ENCODE measurements around the gene P2RX4.
"Not testable (repeated sequence)": the region's sequence is repeated elsewhere in the genome, so short reads cannot be mapped to it uniquely, and the experiment has no call there.

P2RX4 gene, protein sequence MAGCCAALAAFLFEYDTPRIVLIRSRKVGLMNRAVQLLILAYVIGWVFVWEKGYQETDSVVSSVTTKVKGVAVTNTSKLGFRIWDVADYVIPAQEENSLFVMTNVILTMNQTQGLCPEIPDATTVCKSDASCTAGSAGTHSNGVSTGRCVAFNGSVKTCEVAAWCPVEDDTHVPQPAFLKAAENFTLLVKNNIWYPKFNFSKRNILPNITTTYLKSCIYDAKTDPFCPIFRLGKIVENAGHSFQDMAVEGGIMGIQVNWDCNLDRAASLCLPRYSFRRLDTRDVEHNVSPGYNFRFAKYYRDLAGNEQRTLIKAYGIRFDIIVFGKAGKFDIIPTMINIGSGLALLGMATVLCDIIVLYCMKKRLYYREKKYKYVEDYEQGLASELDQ

DNA sequence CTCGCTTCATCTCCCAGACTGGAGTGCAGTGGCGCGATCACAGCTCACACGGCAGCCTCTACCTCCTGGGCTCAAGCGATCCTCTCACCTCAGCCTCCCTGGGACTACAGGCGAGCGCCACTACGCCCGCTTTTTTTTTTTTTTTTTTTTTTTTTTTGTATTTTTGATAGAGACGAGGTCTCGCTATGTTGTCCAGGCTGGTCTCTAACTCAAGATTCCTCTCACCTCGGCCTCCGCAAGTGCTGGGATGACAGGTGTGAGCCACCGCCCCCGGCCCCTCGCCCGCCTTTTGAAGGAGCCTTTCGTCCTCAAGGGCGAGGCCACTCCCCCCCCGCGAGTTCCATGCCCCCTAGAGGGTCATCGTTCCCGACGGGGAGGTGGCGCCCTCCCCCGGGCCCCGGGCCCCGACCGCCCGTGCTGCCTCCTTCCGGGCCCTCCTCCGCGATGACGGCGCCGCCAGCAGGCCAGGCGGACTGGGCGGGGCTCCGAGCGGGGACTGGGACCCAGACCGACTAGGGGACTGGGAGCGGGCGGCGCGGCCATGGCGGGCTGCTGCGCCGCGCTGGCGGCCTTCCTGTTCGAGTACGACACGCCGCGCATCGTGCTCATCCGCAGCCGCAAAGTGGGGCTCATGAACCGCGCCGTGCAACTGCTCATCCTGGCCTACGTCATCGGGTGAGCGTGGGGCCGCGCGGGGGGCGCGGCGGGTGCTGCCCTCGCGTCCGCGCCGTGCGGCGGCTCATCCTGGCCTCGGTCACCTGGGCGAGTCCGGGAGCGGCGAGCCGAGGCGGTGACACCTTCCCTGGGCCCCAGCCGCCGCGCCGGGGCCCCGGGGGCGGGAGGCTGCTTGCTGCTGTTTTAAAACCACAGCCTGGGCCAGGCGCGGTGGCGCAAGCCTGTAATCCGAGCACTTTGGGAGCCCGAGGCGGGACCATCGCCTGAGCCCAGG lies at the start of gene P2RX4:
Gene P2RX4 (plus strand): TSS at position 506 of the 949 bp plus-strand sequence. CDS start 36 bp downstream, at position 542.
- DNase-seq = peak; percentile 82

DNA sequence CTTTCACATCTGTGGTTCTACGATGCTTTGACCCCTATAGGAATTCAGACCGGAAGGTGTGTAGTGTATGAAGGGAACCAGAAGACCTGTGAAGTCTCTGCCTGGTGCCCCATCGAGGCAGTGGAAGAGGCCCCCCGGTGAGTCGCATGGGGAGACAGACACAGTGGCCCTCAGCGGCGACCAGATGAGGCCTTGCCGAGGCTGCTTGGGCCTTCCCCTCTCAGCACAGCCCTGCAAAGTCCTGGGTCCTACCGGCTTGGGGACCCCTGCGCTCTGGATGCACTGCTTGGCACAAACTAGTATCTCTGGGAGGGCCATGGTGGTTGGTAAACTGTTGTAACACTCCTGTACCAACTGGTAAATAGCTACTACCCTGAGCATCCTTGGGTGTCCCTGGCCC lies 47.5 kb upstream of the P2RX4 start:
- no peak for DNase-seq

DNA sequence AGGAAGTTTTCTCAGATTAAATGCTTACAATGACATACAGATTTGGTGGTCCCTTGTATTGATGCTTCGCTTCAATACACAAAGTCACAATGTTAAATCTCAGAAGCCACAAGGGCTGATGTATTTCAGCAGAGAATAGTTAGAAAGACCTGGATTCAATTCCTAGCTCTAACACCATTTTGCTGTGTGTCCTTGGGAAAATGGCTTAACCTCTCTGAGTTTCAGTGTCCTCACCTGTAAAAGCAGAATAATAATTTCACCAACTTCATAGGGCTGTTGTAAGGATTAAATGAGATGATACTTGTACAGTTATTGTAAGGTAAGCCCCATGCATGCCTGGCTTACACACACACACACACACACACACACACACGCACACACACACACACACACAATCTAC lies 46.9 kb upstream of the P2RX4 start:
- no peak for DNase-seq

DNA sequence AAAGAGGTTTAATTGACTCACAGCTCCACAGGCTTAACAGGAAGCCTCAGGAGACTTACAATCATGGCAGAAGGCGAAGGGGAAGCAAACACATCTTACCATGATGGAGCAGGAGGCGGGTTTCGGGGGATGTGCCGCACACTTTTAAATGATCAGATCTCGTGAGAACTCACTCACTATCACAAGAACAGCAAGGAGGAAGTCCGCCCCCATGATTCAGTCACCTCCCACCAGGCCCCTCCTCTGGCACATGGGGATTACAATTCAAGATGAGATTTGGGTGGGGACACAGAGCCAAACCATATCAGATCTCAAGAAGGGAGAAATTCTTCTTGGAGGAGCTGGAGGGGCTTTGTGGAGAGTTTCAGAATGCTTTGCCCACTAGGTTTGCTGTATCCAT lies 45.1 kb upstream of the P2RX4 start:
- not testable (repeated sequence) for DNase-seq

DNA sequence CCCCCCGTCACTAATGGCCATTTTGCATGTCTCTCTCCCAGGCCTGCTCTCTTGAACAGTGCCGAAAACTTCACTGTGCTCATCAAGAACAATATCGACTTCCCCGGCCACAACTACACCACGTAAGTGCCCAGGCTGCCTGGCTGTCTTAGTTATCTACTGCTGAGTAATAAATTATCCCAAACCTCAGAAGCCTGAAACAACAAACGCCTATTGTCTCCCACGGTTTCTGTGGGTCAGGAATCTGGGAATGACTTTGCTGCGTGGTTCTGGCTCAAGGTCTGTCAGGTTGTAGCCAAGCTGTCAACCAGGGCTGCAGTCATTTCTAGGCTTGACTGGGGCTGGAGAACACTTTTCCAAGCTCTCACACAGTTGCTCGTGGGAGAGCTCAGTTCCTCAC lies 44.6 kb upstream of the P2RX4 start:
- DNase-seq = no peak

DNA sequence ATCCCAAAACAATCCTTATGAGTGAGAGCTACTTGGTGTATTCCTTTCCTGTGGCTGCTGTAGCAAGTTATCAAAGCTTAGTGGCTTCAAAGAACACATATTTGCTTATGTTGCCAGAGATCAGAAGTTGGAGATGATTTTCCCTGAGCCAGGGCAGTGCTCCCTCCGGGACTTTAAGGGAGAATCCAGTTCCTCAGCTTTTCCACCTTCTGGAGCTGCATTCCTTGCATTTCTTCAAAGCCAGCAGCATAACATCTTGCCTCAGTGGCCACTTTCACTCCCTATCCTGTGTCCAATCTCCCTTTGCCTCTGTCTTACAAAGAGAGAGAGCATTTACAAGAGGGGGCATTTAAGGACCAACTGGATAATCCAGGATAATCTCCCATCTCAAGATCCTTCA lies 43.6 kb upstream of the P2RX4 start:
- no peak for DNase-seq

DNA sequence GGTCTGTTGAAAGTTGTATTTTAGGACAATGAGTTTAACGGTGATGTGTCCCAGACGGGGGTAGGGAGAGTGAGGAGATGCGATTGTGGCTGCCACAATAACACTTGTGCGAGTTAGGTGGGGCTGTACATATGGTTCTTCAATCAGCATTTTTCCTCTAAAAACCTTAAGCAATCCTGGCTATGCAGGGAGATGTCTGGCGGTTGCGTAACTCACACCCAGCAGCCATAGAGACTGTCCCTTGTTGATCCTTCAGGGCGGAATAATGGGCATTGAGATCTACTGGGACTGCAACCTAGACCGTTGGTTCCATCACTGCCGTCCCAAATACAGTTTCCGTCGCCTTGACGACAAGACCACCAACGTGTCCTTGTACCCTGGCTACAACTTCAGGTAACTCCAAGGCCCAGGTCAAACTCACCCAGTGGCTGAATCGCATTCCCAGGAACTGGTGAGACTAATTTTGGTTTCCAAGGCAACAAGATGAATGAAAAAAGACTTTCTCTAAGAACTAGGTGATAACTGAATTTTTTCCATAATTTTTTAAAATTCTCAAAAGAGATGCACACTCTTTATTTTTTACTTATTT lies 42.6 kb upstream of the P2RX4 start:
- no peak for DNase-seq

DNA sequence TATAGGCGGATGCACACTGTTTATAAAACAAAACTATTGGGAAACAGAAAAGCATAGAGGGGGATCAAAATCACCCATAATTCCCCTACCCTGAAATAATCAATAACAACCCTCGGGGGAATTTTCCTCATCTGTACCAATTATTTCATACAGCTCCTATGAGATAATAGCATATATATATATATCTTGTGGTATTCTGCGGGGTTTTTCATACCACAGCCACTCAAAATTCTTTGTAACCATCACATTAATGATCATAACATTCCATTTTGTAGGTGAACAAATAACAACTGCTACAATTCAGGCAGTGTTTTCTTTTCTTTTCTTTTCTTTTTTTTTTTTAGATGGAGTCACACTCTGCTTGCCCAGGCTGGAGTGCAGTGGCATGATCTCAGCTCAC lies 42.0 kb upstream of the P2RX4 start:
- no peak for DNase-seq

DNA sequence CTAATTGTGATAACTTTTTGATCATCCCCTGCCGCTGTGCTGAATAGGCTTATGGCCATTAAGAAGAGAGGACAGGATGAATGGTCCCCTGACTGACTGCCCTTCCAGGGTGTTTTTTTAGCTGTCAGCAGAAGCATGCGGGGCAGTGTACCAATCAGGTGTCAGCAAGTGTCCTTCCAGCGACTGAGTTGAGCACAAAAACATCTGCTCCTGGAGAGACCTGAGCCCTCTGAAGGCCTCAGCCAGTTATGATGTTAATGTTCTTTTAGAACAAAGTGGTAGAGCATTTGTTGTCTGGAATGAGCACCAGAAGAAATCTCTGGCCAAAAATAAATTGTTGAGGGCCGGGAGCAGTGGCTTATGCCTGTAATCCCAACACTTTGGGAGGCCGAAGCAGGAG lies 39.8 kb upstream of the P2RX4 start:
- DNase-seq = no peak

DNA sequence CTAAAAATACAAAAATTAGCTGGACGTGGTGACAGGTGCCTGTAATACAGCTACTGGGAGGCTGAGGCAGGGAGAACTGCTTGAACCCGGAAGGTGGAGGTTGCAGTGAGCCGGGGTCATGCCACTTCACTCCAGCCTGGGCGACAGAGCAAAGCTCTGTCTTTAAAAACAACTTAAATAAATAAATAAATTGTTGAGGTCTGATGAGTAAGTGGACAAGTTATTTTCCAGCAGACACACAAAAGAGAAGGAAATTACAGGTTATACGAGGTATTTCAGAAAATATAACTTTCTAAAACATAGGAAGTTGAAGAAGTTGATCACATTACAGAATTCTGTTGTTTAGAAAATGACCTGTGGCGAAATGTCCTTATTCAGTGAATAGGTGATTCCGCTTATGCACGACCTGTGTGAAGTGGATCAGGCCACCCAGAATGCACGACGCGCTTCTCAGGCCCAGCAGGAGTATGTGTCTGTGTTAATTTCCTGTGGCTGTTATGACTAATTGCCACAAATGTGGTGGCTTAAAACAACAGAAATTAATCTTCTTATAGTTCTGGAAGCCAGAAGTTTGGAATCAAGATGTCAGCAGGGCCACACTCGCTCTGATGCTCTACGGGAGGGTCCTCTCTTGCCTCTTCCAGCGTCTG lies 39.2 kb upstream of the P2RX4 start:
- DNase-seq = no peak

DNA sequence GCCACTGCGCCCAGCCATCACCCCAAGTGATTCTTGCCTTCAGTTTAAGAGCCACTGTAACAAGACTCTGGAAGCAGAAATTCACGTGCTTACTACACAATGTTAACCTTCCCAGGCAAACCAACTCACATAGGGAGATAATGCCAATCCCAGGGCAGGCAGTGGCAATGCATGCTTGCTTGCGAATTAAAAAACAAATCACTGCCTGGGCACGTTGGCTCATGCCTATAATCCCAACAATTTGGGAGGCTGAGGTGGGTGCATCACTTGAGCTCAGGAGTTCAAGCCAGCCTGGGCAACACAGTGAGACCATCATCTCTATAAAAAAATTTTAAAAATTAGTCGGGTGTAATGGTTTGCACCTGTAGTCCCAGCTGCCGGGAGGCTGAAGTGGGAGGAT lies 37.8 kb upstream of the P2RX4 start:
- no peak for DNase-seq

DNA sequence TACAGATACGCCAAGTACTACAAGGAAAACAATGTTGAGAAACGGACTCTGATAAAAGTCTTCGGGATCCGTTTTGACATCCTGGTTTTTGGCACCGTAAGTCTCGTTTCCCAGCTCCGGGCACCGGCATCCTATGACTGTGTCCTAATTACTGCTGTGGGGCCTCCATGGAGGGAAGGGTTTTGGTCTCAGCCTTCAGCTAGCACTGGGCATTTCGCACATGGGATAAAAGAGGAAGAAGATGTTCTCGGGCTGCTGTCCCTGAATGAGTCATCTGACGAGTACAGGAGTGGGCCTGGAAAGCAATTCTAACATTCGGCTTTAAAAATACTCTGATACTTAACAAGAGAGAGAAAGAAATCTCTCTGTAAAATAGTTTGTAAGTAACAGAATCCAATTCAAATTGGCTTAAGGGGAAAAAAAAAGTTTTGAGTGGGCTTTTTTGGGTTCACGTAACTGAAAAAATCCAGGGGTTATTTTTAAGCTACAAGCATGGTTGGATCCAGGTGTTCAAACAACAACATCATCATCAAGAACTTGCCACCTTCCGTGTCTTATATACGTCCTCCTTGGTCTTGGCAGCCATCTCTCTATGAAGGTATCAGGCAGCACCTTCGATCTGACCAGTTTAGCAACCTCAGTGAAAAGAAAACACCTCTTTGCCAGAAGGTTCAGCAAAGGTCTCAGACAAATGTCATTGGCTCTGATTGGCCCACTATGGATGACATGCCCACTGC lies 34.4 kb upstream of the P2RX4 start:
- no peak for DNase-seq

DNA sequence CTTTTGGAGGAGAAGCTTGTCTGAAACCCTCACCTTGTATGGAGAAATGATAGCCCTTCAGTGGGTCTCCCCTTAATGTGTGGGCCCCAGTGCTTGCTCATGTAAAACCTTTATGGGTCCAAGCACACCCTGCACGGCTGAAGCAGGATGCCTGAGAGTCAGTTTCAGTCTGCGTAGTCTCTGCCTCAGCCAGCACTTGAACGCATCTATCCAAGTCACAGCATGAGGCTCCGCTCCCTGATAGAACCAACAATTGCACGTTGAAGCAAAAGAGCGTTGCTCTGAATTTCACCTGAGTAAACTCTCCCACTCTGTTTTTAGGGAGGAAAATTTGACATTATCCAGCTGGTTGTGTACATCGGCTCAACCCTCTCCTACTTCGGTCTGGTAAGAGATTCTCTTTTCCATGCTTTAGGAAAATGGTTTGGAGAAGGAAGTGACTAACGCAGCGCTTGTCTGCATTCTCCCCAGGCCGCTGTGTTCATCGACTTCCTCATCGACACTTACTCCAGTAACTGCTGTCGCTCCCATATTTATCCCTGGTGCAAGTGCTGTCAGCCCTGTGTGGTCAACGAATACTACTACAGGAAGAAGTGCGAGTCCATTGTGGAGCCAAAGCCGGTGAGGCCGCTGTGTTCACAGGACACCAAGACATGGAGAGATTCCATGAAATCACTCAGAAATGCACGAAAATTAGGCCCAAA lies 33.0 kb upstream of the P2RX4 start:
- DNase-seq = no peak

DNA sequence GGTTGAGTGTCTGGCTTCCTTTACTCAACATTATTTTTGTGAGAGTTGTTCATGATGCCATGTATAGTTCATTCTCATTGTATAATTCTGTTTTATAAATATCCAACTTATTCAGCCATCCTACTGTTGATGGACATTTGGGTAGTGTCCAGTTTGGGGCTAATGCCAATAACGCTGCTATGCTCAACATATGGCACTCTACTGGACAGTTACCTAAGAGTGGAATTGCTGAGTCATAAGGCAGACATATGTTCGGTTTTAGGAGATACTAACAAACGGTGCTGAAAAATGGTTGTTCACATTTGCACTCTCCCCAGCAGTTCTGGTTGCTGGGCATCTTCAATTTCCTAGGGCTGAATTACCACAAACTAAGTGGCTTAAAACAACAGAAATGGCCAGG lies 28.7 kb upstream of the P2RX4 start:
- DNase-seq = no peak

DNA sequence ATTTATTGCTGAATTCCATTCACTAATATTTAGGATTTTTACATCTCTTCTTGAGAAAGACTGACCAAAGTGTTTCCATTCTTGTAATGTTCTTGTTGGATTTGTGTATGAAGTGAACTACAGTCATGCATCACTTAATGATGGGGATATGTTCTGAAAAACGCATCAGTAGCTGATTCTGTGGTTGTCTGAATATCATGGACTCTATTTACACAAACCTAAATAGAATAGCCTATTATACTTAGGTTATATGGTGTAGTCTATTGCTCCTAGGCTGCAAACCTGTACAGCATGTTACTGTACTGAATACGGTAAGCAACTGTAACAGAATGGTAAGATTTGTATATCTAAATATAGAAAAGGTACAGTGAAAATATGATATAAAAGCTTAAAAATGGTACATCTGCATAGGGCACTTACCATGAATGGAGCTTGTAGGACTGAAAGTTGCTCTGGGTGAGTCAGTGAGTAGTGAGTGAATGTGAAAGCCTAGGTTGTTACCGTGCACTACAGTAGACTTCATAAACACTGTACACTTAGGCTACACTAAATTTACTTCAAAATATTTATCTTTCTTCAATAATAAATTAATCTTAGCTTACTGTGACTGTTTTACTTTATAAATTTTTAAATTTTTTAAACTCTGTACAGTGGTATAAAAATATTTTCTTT lies 27.6 kb upstream of the P2RX4 start:
- no peak for DNase-seq

DNA sequence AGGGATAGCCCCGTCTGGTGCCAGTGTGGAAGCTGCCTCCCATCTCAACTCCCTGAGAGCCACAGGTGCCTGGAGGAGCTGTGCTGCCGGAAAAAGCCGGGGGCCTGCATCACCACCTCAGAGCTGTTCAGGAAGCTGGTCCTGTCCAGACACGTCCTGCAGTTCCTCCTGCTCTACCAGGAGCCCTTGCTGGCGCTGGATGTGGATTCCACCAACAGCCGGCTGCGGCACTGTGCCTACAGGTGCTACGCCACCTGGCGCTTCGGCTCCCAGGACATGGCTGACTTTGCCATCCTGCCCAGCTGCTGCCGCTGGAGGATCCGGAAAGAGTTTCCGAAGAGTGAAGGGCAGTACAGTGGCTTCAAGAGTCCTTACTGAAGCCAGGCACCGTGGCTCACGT lies 25.5 kb upstream of the P2RX4 start:
- DNase-seq = no peak

DNA sequence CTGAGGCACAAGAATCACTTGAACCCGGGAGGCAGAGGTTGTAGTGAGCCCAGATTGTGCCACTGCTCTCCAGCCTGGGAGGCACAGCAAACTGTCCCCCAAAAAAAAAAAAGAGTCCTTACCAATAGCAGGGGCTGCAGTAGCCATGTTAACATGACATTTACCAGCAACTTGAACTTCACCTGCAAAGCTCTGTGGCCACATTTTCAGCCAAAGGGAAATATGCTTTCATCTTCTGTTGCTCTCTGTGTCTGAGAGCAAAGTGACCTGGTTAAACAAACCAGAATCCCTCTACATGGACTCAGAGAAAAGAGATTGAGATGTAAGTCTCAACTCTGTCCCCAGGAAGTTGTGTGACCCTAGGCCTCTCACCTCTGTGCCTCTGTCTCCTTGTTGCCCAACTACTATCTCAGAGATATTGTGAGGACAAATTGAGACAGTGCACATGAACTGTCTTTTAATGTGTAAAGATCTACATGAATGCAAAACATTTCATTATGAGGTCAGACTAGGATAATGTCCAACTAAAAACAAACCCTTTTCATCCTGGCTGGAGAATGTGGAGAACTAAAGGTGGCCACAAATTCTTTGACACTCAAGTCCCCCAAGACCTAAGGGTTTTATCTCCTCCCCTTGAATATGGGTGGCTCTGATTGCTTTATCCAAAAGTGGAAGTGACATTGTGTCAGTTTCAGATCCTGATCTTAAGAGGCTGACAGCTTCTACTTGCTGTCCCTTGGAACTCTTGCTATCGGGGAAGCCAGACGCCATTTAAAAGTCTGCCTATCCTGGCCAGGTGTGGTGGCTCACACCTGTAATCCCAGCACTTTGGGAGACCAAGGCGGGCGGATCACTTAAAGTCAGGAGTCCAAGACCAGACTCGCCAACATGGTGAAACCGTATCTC lies 24.7 kb upstream of the P2RX4 start:
- no peak for DNase-seq

DNA sequence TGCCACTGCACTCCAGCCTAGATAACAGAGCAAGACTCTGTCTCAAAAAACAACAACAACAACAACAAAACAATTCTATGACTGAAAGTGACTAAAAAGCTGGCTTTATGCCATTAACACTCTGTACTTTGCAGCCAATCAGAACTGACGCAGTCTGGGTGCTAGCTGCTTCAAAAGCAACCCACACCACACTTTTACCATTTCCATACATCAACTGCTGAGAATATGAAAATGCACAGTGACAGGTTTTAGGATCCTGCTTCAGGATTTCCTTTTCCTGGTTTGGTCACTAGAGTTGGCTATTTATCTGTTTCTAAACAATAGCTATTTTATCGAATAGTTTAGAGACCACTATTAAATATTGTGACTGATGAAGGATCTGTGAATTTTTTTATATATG lies 23.1 kb upstream of the P2RX4 start:
- DNase-seq = no peak

DNA sequence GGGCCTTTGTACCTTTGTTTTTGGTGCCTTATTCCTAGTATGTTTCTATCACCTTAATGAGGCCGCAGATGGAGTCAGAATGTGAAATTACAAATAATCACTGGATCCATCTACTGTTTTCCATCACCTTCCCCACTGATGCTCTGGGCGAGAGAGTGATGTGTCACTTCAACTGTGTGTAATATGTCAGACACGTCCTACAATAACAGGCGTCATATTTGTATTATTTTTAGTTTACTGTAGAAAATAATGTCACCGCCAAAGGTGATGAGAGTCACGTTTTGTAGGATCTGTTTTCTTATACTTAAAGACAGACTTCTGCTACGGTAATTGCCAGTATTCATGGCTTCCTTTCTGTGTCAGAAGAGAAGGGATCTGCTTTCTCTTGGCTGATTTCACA lies 22.4 kb upstream of the P2RX4 start:
- no peak for DNase-seq

DNA sequence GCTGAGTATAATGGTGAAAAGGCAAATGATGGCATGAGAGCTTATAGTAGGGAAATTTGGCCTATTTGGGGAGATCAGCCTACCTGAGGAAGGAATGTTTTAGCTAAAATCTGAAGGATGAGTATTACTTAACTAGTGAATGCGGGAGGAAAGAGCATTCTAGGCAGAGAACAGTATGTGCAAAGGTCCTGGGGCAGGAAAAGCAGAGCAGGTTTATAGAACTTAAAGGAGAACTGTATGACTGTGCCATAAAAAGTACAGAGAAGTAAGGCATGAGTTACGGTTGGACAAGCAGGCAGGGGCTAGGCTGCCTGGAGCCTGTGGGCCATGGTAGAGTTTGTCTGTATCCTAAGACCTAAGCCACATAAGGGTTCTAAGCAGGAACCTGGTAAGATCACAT lies 21.7 kb upstream of the P2RX4 start:
- DNase-seq = no peak

Data from GDM1 (cell line).